Stimulated activated CD4-positive, alpha-beta T cell treated with anti-CD3 and anti-CD28 coated beads, Interleukin-12 subunit alpha, Interleukin-12 subunit beta, amount 100 ng/mL, for 24 hours (primary cell): ENCODE measurements around the gene DCDC2B.

Source experiments
- DNase-seq, 2 experiments: peaks; one replicate each; pipeline ENCODE4 v3.0.0-alpha.2; 2020; ENCODE audit warnings: low read depth in 2 of 2

Gene DCDC2B

GRCh38 chr1:32221980-32222755 lies 13.3 kb downstream of the DCDC2B start, which contains the start of the genes EIF3I and TMEM234:
Gene EIF3I (plus strand): TSS chr1:32222407. CDS start chr1:32222442, 35 bp downstream.
Gene TMEM234 (minus strand): TSS chr1:32222353. CDS start chr1:32222322, 31 bp downstream.
- DNase-seq, result peak; percentile 80 to 88

DNA sequence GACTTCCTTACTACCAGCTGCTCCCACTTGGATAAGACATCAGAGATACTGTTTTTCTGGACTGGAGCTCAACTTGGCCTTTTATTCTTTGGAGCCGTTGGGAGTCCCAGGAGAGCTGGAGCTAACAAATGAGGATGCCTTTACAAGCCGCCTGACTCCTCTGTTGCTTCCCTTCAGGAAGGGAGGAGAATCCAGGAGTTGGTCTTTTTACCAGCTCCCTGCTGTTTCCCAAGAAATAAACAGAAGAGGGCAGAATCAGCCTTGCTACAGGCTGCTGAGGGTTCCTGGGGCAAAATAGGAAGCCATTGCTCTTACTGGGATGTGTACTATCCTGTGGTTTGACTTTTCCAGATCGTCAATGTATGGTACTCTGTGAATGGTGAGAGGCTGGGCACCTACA lies 14.8 kb downstream of the DCDC2B start:
- no peak for DNase-seq

DNA sequence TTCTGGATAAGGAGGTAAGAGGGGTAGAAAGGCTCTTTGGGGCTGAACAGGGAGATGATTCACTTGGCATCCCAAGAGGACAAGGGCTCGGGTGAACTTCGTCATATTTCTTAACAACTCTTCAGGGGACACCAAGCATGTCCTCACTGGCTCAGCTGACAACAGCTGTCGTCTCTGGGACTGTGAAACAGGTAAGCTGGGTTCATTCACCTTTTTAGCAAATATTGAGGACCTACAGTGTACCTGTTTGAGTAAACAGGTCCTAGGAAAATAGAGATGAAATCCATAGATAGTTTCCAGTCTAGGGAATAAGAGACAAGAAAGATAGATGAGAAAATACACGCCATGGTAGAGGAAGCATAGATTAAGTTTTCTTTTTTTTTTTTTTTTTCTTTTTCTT lies 15.4 kb downstream of the DCDC2B start:
- DNase-seq, result no peak

- no peak for DNase-seq
These were observed 19.9 kb downstream of the DCDC2B start for GRCh38 chr1:32228771-32229170.

GRCh38 chr1:32231843-32232432 lies 23.0 kb downstream of the DCDC2B start:
- DNase-seq, result no peak

- DNase-seq, result no peak
These were observed 23.8 kb downstream of the DCDC2B start for GRCh38 chr1:32232558-32233304.

DNA sequence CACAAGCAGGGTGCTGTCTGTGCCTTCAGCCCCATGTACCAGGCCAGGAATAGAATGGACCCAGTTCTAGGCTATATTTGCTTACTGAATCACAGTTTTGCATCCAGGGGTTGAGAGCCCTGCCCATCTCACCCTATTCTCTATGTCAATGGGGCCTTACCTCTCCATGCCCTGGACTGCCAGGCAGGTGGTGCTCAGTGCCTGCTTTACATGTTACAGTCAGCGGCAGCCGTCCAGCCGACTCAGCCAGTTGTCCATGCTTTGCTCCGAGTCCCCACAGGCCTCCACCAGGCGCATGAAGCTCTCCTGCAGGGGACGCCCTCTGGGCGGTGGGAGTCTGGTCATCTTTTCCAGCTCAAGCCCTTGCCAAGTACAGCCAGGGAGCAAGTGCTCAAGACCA lies 25.9 kb downstream of the DCDC2B start:
- DNase-seq, result no peak

- no peak for DNase-seq
These were observed 30.4 kb downstream of the DCDC2B start for GRCh38 chr1:32239337-32239736.

DNA sequence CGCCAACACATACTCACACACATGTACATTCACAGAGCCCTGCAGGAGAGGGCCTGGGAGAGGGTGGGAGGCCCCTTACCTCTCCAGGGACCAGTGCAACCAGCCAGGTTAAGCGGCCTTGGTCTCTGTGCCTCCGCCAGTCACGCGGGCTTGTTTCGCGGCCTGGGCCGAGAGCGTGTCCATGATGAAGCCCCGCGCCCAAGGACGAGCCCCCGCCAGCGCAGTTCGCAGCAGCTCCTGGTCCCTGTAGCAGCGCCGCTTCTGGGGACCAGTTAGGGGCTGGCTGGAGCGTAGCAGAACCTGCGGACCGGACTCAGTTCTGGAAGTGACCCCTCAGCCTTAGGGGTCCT lies 30.9 kb downstream of the DCDC2B start:
- no peak for DNase-seq

- no peak for DNase-seq
These were observed 31.5 kb downstream of the DCDC2B start for GRCh38 chr1:32240140-32240951.

GRCh38 chr1:32241001-32241763 lies 32.3 kb downstream of the DCDC2B start:
- DNase-seq, result no peak

DNA sequence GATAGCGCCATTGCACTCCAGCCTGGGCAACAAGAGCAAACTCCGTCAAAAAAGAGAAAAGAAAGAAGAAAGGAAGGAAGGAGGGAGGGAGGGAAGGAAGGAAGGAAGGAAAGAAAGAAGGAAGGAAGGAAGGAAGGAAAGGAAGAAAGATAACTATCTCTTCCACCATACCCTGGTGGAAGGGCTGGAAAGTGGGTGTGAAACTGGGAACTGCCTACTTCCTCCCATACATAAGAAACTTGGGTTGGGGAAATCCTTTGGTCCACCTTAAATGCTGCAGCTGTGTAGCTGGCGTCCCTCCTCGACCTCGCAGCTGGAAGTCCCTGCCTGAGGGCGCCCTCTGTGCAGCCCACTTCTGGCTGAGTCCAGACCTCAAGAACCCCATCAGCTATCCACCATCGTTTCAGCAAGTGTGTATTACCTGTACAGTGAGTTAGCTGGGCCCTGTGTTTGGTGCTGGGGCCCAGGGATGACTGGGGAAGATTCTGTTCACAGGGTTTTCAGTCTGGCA lies 33.5 kb downstream of the DCDC2B start:
- DNase-seq, result no peak

- no peak for DNase-seq
These were observed 38.0 kb downstream of the DCDC2B start, which contains the start of gene FAM167B for GRCh38 chr1:32246888-32247273. Gene FAM167B (plus strand): TSS chr1:32247222. CDS start chr1:32247422, 200 bp downstream.

DNA sequence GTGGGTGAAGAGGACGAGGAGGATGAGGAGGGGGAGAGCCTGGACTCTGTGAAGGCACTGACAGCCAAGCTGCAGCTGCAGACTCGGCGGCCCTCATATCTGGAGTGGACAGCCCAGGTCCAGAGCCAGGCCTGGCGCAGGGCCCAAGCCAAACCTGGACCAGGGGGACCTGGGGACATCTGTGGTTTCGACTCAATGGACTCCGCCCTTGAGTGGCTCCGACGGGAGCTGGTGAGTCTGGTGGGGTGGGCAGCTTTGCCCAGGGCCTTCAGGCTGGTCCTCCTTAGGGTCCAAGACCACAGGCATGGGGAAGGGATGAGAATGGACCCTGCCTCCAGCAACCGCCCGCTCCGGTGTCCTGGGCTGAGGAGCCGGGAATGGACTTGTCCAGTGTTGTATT lies 38.6 kb downstream of the DCDC2B start:
- DNase-seq, result no peak

- peak; percentile 62 to 83 for DNase-seq
These were observed 39.3 kb downstream of the DCDC2B start for GRCh38 chr1:32247983-32248889.

GRCh38 chr1:32249831-32250525 lies 41.1 kb downstream of the DCDC2B start:
- DNase-seq, result peak; percentile 61 to 75

DNA sequence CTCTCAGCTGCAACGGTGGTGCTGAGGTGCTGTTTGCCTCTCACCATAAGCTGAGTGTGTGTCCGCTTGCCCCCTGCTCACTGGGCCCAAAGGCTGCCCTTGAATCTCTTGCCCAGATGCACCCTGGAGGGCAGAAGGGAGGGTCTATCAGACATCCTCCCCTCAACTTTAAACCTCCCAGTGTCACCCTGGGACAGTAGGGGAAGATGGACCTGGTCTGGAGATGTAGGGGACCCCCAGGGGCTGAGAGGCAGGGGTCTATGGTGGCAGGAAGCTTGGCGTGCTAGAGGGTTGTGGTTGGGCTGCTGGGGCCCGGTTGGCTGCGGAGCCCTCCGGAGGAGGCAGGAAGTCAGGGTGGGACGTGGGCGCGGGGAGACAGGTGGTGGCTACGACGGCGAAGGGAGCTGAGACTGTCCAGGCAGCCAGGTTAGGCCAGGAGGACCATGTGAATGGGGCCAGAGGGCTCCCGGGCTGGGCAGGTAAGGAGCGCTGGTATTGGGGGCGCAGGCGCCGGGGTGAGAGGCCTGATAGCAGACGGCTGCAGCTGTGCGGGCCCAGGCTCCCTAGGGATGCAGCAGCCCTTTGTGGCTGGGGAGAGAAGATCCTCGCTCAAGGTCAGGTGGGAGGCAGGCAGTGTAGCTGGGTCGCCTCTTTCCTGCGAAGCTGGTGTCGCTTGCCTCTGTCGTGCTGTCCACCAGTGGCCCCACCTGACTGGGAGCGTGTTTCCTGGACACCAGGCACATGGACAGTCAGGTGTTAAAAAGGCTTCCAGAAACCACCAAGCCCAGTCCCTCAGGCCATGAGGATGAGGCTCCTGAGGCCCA lies 42.2 kb downstream of the DCDC2B start, which contains the start of gene LCK:
LCK (plus strand) TSS at position 373 of the 824 bp plus-strand sequence. CDS start 23,065 bp downstream, outside the sequence.
- DNase-seq, result peak; percentile 49 to 70
